Measurements from ENCODE around the gene TMEM258.

DNA sequence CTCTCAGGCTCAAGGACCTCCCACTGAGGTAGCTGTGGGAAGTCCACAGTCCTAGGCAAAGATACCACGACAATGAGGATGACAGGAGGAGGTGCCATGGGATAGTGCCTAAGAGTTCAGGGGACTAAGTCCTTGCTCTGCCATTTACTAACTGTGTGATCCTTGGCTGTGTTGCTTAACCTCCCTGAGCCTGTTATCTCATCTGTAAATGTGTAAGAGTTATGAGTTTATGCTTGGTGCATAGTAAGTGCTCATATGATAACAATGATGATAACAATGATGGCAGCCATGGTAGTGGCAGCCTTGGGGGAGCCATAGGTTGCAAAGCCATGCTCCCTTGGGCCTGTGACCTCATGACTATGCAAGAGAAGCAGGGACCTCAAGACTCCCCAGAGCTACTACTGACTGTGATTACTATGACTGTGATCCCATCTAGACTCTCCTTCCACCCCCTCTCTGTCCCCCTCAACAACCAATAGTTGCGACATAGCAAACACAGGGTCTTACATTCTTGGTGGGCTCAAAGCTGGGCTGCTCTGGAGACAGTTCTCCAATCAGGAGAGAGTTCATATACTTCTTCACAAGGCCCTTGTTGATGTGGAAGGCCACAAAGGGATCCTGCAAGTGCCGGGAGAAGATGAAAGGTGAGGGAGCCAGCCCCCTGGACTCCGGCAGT is 20.5 kb upstream of the TMEM258 start:
- no peak for TF ChIP-seq FOXJ3 (CRISPR knock-in tag; IDR thresholded peaks at IDR 0.05)
- TF ChIP-seq CTCF (IDR thresholded peaks at IDR 0.05), result no peak
- TF ChIP-seq RFX5 (IDR thresholded peaks at IDR 0.05; ENCODE audit: low read length), result no peak
- TF ChIP-seq POLR2AphosphoS5 (IDR thresholded peaks at IDR 0.05; ENCODE audit: low read depth, low read length), result no peak
- TF ChIP-seq GATA2 (CRISPR knock-in tag; IDR thresholded peaks at IDR 0.05), result no peak
- TF ChIP-seq MAX (IDR thresholded peaks at IDR 0.05; ENCODE audit: low read depth), result no peak
- no peak for TF ChIP-seq MXI1 (IDR thresholded peaks at IDR 0.05; ENCODE audit: low read depth, low read length)
- no peak for TF ChIP-seq EZH2phosphoT487 (IDR thresholded peaks at IDR 0.05; ENCODE audit: borderline replicate concordance, low read depth)
- no peak for TF ChIP-seq USF1 (IDR thresholded peaks at IDR 0.05; ENCODE audit: borderline replicate concordance, low read depth)
- TF ChIP-seq YY1 (IDR thresholded peaks at IDR 0.05; ENCODE audit: low read depth), result no peak
- no peak for TF ChIP-seq GABPA (IDR thresholded peaks at IDR 0.05; ENCODE audit: low read depth)
- TF ChIP-seq EP300 (IDR thresholded peaks at IDR 0.05; ENCODE audit: borderline replicate concordance in 1 of 2, low read depth in 1 of 2, low read length in 1 of 2), result no peak
- no peak for TF ChIP-seq TAF1 (IDR thresholded peaks at IDR 0.05; ENCODE audit: borderline replicate concordance, low read depth, low read length)
- no peak for TF ChIP-seq FOXM1 (IDR thresholded peaks at IDR 0.05; ENCODE audit: low read depth)

Measured in SK-N-SH (cell line).